PC-3 (cell line): ENCODE measurements around the gene JCHAIN. TPM values are rescaled to one million over a fixed set of nuclear protein-coding genes. Genes with fewer than 3 reads are reported as not detected.

Source experiments
- ATAC-seq: fragments of 200-7000 bp; cut with Tn5 transposase; 2 replicates; pipeline ENCODE4 v1.9.1; 2020; ENCODE audit warnings: mild to moderate bottlenecking, moderate library complexity
- BruUV-seq: library from RNA; stranded (reverse); fragments of 400-500 nt; replicated peaks from 2 replicates; lab custom pipeline; 2021; lab: Mats Ljungman, UMichigan
- CTCF ChIA-PET: fragments of 300-600 bp; sonication (Branson Sonifier 250); formaldehyde crosslinking; loops from one replicate; lab custom pipeline; 2022; ENCODE audit warnings: antibody characterized with exemption; lab: Charles Lee
- POLR2A ChIA-PET: fragments of 300-600 bp; sonication (Branson Sonifier 250); formaldehyde crosslinking; loops from one replicate; lab custom pipeline; 2022; ENCODE audit warnings: antibody characterized with exemption; ENCODE audit not compliant: unreplicated experiment; lab: Charles Lee
- DNase-seq: peaks from one replicate; pipeline ENCODE4 v3.0.0-alpha.2; 2015
- H2AFZ ChIP-seq: fragments of 300-600 bp; sonication (generic); 2 replicates; pipeline ENCODE4 v1.6.0; 2016; ENCODE audit warnings: antibody characterized with exemption, low read length
- H3F3A ChIP-seq: fragments of 300-600 bp; sonication (generic); one replicate; pipeline ENCODE4 v1.6.0; 2017; ENCODE audit warnings: antibody characterized with exemption, low read length, control low read depth, mild to moderate bottlenecking; ENCODE audit not compliant: unreplicated experiment
- H3K27ac ChIP-seq: fragments of 300-600 bp; sonication (generic); 2 replicates; pipeline ENCODE4 v1.5.1; 2016; ENCODE audit warnings: mild to moderate bottlenecking, low read length
- H3K27me3 ChIP-seq: fragments of 300-600 bp; sonication (generic); 2 replicates; pipeline ENCODE4 v1.6.1; 2016; ENCODE audit warnings: low read length, mixed read lengths
- H3K36me3 ChIP-seq: fragments of 300-600 bp; sonication (generic); 2 replicates; pipeline ENCODE4 v1.6.1; 2016; ENCODE audit warnings: low read depth, mixed run types, low read length, mixed read lengths
- H3K4me1 ChIP-seq: fragments of 300-600 bp; sonication (generic); 2 replicates; pipeline ENCODE4 v1.5.1; 2016; ENCODE audit warnings: low read length; ENCODE audit not compliant: insufficient read depth
- H3K4me2 ChIP-seq: fragments of 300-600 bp; sonication (generic); 2 replicates; pipeline ENCODE4 v1.6.0; 2016; ENCODE audit warnings: low read length
- H3K4me3 ChIP-seq: fragments of 300-600 bp; sonication (generic); 2 replicates; pipeline ENCODE4 v1.5.1; 2016; ENCODE audit warnings: mild to moderate bottlenecking, low read length, mixed read lengths
- H3K79me2 ChIP-seq: fragments of 300-600 bp; sonication (generic); 2 replicates; pipeline ENCODE4 v1.6.1; 2017; ENCODE audit warnings: low read length, mixed read lengths
- H3K9ac ChIP-seq: fragments of 300-600 bp; sonication (generic); 2 replicates; pipeline ENCODE4 v1.6.0; 2016; ENCODE audit warnings: mild to moderate bottlenecking, low read length
- H3K9me2 ChIP-seq: fragments of 300-600 bp; sonication (generic); replicated peaks from 2 replicates; pipeline ENCODE4 v1.6.1; 2016; ENCODE audit warnings: mixed run types, low read length, mixed read lengths
- H3K9me3 ChIP-seq: fragments of 300-600 bp; sonication (generic); 2 replicates; pipeline ENCODE4 v1.6.1; 2016; ENCODE audit warnings: low read length, mixed read lengths
- H4K20me1 ChIP-seq: fragments of 300-600 bp; sonication (generic); 2 replicates; pipeline ENCODE4 v1.6.1; 2016; ENCODE audit warnings: low read length, mixed read lengths
- EZH2 ChIP-seq: fragments of 300-600 bp; sonication (generic); IDR thresholded peaks from one replicate; pipeline ENCODE4 v1.6.1; 2017; ENCODE audit warnings: antibody characterized with exemption, mild to moderate bottlenecking, low read length; ENCODE audit not compliant: unreplicated experiment
- EZH2phosphoT487 ChIP-seq: fragments of 300-600 bp; sonication (generic); IDR thresholded peaks from 2 replicates; pipeline ENCODE4 v1.6.1; 2018; ENCODE audit warnings: mild to moderate bottlenecking, antibody characterized with exemption, low read length, borderline replicate concordance
- intact Hi-C: fragments of 100-400 bp; cut with micrococcal nuclease; formaldehyde crosslinking; loops from 2 replicates; pipeline ENCODE4 v1.9.0; 2023
- total RNA-seq: library from RNA; depleted of rRNA; stranded (reverse); fragments of >200 nt; gene quantifications from 2 replicates; pipeline ENCODE4 v1.2.3, GENCODE V29; 2014
- TF ChIP-seq, protein P1 (sequence below): fragments of 300-600 bp; sonication (generic); conservative IDR thresholded peaks from 2 replicates; pipeline ENCODE4 v1.5.1; 2017; ENCODE audit warnings: antibody characterized with exemption, low read depth, mild to moderate bottlenecking, low read length

The JCHAIN gene
- total RNA-seq, 1 experiment from 2014 or later: not detected

DNA sequence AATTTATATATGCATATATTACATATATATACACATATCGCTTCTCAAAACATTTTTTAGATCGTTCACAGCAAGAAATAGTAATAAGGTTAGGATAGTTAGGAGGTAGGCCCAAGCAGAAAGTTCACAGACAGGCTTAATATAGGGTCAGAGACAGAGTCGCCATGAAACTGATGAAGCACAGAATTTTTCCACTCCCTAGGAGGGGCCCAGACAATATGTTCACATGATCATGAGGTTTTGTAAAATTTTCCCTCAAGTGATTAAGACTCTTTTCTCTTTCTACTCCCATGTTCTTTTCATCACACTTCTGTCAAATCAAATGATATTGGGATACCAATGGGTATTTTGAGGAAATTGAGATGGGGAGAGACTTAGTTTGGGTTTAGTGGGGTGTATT lies 43.0 kb downstream of the JCHAIN start:
- Histone ChIP-seq H3K4me2 (no peak overlapping the region), H3K27me3 (no peaks in the 10 kb centered on the region), H3K4me1 (no peaks in the 10 kb centered on the region), H3K27ac (no peak overlapping the region), H3K36me3 (no peaks in the 10 kb centered on the region), H3F3A (no peaks in the 10 kb centered on the region), H3K4me3 (no peak overlapping the region), H3K79me2 (no peaks in the 10 kb centered on the region), H3K9me3 (no peaks in the 10 kb centered on the region), H2AFZ (no peak overlapping the region), H4K20me1 (no peaks in the 10 kb centered on the region), H3K9ac (no peak overlapping the region), H3K9me2 (no peaks in the 10 kb centered on the region)
- BruUV-seq: no TSS peak
- no peak for TF ChIP-seq EZH2phosphoT487
- no peak for TF ChIP-seq EZH2
- TF ChIP-seq, protein P1, sequence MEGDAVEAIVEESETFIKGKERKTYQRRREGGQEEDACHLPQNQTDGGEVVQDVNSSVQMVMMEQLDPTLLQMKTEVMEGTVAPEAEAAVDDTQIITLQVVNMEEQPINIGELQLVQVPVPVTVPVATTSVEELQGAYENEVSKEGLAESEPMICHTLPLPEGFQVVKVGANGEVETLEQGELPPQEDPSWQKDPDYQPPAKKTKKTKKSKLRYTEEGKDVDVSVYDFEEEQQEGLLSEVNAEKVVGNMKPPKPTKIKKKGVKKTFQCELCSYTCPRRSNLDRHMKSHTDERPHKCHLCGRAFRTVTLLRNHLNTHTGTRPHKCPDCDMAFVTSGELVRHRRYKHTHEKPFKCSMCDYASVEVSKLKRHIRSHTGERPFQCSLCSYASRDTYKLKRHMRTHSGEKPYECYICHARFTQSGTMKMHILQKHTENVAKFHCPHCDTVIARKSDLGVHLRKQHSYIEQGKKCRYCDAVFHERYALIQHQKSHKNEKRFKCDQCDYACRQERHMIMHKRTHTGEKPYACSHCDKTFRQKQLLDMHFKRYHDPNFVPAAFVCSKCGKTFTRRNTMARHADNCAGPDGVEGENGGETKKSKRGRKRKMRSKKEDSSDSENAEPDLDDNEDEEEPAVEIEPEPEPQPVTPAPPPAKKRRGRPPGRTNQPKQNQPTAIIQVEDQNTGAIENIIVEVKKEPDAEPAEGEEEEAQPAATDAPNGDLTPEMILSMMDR: no peak
- no peak for DNase-seq
- ChIA-PET CTCF (no interaction called here), POLR2A (interaction anchor here (0.9 kb wide), 1 partner anchor 81 kb away, joined by 3 read pairs; no protein-coding TSS in a partner anchor)
- ATAC-seq: no peak
- intact Hi-C loops: no loop called here

DNA sequence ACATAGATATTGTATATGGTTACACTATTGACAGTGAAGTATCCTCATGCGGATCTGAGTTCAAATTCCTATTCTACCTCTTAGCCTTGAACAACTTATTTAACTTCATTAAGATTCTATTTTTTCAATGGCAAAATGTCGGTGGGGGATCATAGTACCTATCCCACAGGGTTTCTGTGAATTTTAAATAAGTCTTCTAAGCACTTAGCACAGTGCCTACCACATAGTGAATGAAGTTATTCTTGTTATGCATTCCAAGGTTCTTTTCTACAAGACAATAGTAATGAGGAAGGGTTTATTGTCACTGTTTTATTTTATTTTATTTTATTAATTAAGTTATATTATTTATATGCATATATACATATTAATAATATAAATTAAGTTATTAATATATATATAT lies 46.5 kb downstream of the JCHAIN start:
- Histone ChIP-seq H3F3A (no peaks in the 10 kb centered on the region), H3K27me3 (no peaks in the 10 kb centered on the region), H3K9ac (no peak overlapping the region), H3K4me1 (no peaks in the 10 kb centered on the region; the same call in 1 of the 2 replicates), H3K27ac (no peak overlapping the region), H3K36me3 (no peaks in the 10 kb centered on the region), H3K9me3 (no peaks in the 10 kb centered on the region), H3K4me2 (no peak overlapping the region), H4K20me1 (no peaks in the 10 kb centered on the region), H2AFZ (no peak overlapping the region), H3K79me2 (no peaks in the 10 kb centered on the region), H3K4me3 (no peak overlapping the region), H3K9me2 (no peaks in the 10 kb centered on the region)
- TF ChIP-seq EZH2 (no peak), EZH2phosphoT487 (no peak)
- TF ChIP-seq, protein P1: no peak
- intact Hi-C loops: no loop called here
- ATAC-seq: no peak
- ChIA-PET POLR2A (no interaction called here), CTCF (no interaction called here)
- no peak for DNase-seq
- BruUV-seq: no TSS peak

GRCh38 chr4:70619288-70619687 lies 47.0 kb downstream of the JCHAIN start:
- Histone ChIP-seq H3K9me3 (no peaks in the 10 kb centered on the region), H4K20me1 (no peaks in the 10 kb centered on the region), H3K36me3 (no peaks in the 10 kb centered on the region), H3K9me2 (no peaks in the 10 kb centered on the region), H3K27ac (no peak overlapping the region), H3K79me2 (no peaks in the 10 kb centered on the region), H3K4me3 (no peak overlapping the region), H3K4me2 (no peak overlapping the region), H3K9ac (no peak overlapping the region), H3F3A (no peaks in the 10 kb centered on the region), H2AFZ (no peak overlapping the region), H3K27me3 (no peaks in the 10 kb centered on the region), H3K4me1 (no peaks in the 10 kb centered on the region; the same call in 1 of the 2 replicates)
- ATAC-seq (no peak), DNase-seq (no peak)
- POLR2A ChIA-PET: no interaction called here
- intact Hi-C loops: no loop called here
- TF ChIP-seq, protein P1: no peak
- no peak for TF ChIP-seq EZH2phosphoT487
- TF ChIP-seq EZH2: no peak
- no TSS peak for BruUV-seq
- CTCF ChIA-PET: no interaction called here
